Fibroblast of lung (primary cell): ENCODE measurements around the gene SLC9A3.

Experiments used
- CTCF ChIP-seq, 2 donors: IDR thresholded peaks in 1 of 2; conservative IDR thresholded peaks in 1 of 2; 1 replicate in 1 of 2; 2 replicates in 1 of 2; pipeline ENCODE4 v1.5.1; 2011 to 2012; ENCODE audit warnings: low read length in 2 of 2, control low read depth in 1 of 2, inconsistent platforms in 1 of 2, low read depth in 1 of 2, mild to moderate bottlenecking in 1 of 2
- EZH2 ChIP-seq: IDR thresholded peaks from 2 replicates; pipeline ENCODE4 v1.5.1; 2012; ENCODE audit warnings: low read length, control low read depth, mild to moderate bottlenecking; ENCODE audit errors: missing control alignments

GRCh38 chr5:430214-430925 is 93.9 kb downstream of the SLC9A3 start:
- TF ChIP-seq CTCF (conservative IDR thresholded peaks at IDR 0.05 in 1 of 2, IDR thresholded peaks at IDR 0.05 in 1 of 2; ENCODE audit: low read depth in 1 of 2, low read length in 2 of 2) (no peak), EZH2 (no peak)
